HUES48 (cell line): ENCODE measurements around the gene PEX26.
A peak's percentile ranks its signal among the peaks of the same experiment; 100 is the strongest.
"Not testable (repeated sequence)": the region's sequence is repeated elsewhere in the genome, so short reads cannot be mapped to it uniquely, and the experiment has no call there.

Experiments used
- H3K27ac ChIP-seq: one replicate; pipeline ENCODE4 v1.7.0; 2013; ENCODE audit warnings: low read depth, low read length, inconsistent platforms
- H3K27me3 ChIP-seq: 2 replicates; pipeline ENCODE4 v1.6.1; 2013; ENCODE audit warnings: mild to moderate bottlenecking, low read length; ENCODE audit not compliant: control insufficient read depth, insufficient read depth
- H3K36me3 ChIP-seq: 2 replicates; pipeline ENCODE4 v1.6.1; 2013; ENCODE audit warnings: low read length; ENCODE audit not compliant: control insufficient read depth, insufficient read depth
- H3K4me1 ChIP-seq: 2 replicates; pipeline ENCODE4 v1.6.1; 2013; ENCODE audit warnings: mild to moderate bottlenecking, low read length; ENCODE audit not compliant: control insufficient read depth, insufficient read depth
- H3K4me3 ChIP-seq: 2 replicates; pipeline ENCODE4 v1.5.1; 2013; ENCODE audit warnings: mild to moderate bottlenecking, low read depth, low read length
- H3K9ac ChIP-seq: 2 replicates; pipeline ENCODE4 v1.6.1; 2013; ENCODE audit warnings: mild to moderate bottlenecking, low read depth, low read length, moderate library complexity
- H3K9me3 ChIP-seq: 2 replicates; pipeline ENCODE4 v1.6.1; 2013; ENCODE audit warnings: low read length; ENCODE audit not compliant: control insufficient read depth, insufficient read depth

The PEX26 gene

GRCh38 chr22:18077639-18078328 is at the start of gene PEX26:
TSS of gene PEX26 (plus strand) at chr22:18077990. CDS start at chr22:18078377, 387 bp downstream.
- H3K9ac ChIP-seq, result peak within 1 kb of the TSS; percentile 95
- peak within 1 kb of the TSS; percentile 100 for H3K4me3 ChIP-seq
- no peaks in the 10 kb centered on the region for H3K27me3 ChIP-seq
- H3K4me1 ChIP-seq, result peaks cover 5% of the 10 kb centered on the region
- H3K27ac ChIP-seq, result peak within 1 kb of the TSS; percentile 81
- no peaks in the 10 kb centered on the region for H3K9me3 ChIP-seq
- peaks cover 34% of the 10 kb centered on the region for H3K36me3 ChIP-seq

GRCh38 chr22:18028817-18029527 is 48.8 kb upstream of the PEX26 start:
- H3K4me1 ChIP-seq, result peaks cover 4% of the 10 kb centered on the region; the same call in 1 of the 2 replicates
- no peaks in the 10 kb centered on the region for H3K36me3 ChIP-seq
- no peak overlapping the region for H3K27ac ChIP-seq
- no peak overlapping the region for H3K9ac ChIP-seq
- H3K9me3 ChIP-seq, result no peaks in the 10 kb centered on the region
- peaks cover 29% of the 10 kb centered on the region for H3K27me3 ChIP-seq
- H3K4me3 ChIP-seq, result no peak overlapping the region

GRCh38 chr22:18029686-18030267 is 48.0 kb upstream of the PEX26 start:
- Histone ChIP-seq H3K4me3 (no peak overlapping the region), H3K9me3 (no peaks in the 10 kb centered on the region), H3K9ac (no peak overlapping the region), H3K27me3 (peaks cover 21% of the 10 kb centered on the region), H3K4me1 (peaks cover under 1% of the 10 kb centered on the region; the same call in 1 of the 2 replicates), H3K36me3 (no peaks in the 10 kb centered on the region), H3K27ac (no peak overlapping the region)

GRCh38 chr22:18031695-18032454 is 45.9 kb upstream of the PEX26 start:
- Histone ChIP-seq H3K9me3 (no peaks in the 10 kb centered on the region), H3K36me3 (no peaks in the 10 kb centered on the region), H3K4me1 (no peaks in the 10 kb centered on the region), H3K9ac (no peak overlapping the region), H3K4me3 (no peak overlapping the region), H3K27me3 (peaks cover 4% of the 10 kb centered on the region; the same call in 1 of the 2 replicates), H3K27ac (no peak overlapping the region)

- peaks cover 4% of the 10 kb centered on the region; the same call in 1 of the 2 replicates for H3K27me3 ChIP-seq
- H3K4me3 ChIP-seq, result no peak overlapping the region
- no peak overlapping the region for H3K9ac ChIP-seq
These were observed 45.2 kb upstream of the PEX26 start for GRCh38 chr22:18032455-18033101.

GRCh38 chr22:18033204-18033998 is 44.4 kb upstream of the PEX26 start:
- Histone ChIP-seq H3K9me3 (no peaks in the 10 kb centered on the region), H3K36me3 (no peaks in the 10 kb centered on the region), H3K9ac (no peak overlapping the region), H3K4me3 (no peak overlapping the region), H3K4me1 (no peaks in the 10 kb centered on the region), H3K27ac (no peak overlapping the region), H3K27me3 (peaks cover 4% of the 10 kb centered on the region; the same call in 1 of the 2 replicates)

More at GRCh38 chr22:18032455-18033101, 45.2 kb upstream of the PEX26 start:
- Histone ChIP-seq H3K36me3 (no peaks in the 10 kb centered on the region), H3K4me1 (no peaks in the 10 kb centered on the region), H3K9me3 (no peaks in the 10 kb centered on the region), H3K27ac (no peak overlapping the region)

GRCh38 chr22:18034076-18034475 is 43.7 kb upstream of the PEX26 start:
- H3K4me3 ChIP-seq, result no peak overlapping the region
- no peaks in the 10 kb centered on the region for H3K4me1 ChIP-seq
- no peaks in the 10 kb centered on the region for H3K36me3 ChIP-seq
- H3K9ac ChIP-seq, result no peak overlapping the region
- peaks cover 4% of the 10 kb centered on the region; the same call in 1 of the 2 replicates for H3K27me3 ChIP-seq
- H3K9me3 ChIP-seq, result no peaks in the 10 kb centered on the region
- H3K27ac ChIP-seq, result no peak overlapping the region

GRCh38 chr22:18035751-18036150 is 42.0 kb upstream of the PEX26 start:
- Histone ChIP-seq H3K4me1 (no peaks in the 10 kb centered on the region), H3K27me3 (no peaks in the 10 kb centered on the region), H3K36me3 (no peaks in the 10 kb centered on the region), H3K27ac (no peak overlapping the region), H3K9ac (no peak overlapping the region), H3K4me3 (no peak overlapping the region), H3K9me3 (no peaks in the 10 kb centered on the region)

- H3K9me3 ChIP-seq, H3K9ac ChIP-seq, H3K4me1 ChIP-seq, H3K27ac ChIP-seq, H3K36me3 ChIP-seq, H3K27me3 ChIP-seq, H3K4me3 ChIP-seq: not testable (repeated sequence)
These were observed 36.9 kb upstream of the PEX26 start for GRCh38 chr22:18040898-18041297.

GRCh38 chr22:18042685-18043084 is 35.1 kb upstream of the PEX26 start:
- no peak overlapping the region for H3K27ac ChIP-seq
- no peaks in the 10 kb centered on the region for H3K36me3 ChIP-seq
- H3K9me3 ChIP-seq, result peaks cover 4% of the 10 kb centered on the region; the same call in 1 of the 2 replicates
- no peak overlapping the region for H3K9ac ChIP-seq
- no peaks in the 10 kb centered on the region for H3K4me1 ChIP-seq
- H3K4me3 ChIP-seq, result no peak overlapping the region
- no peaks in the 10 kb centered on the region for H3K27me3 ChIP-seq
